K562 (cell line): ENCODE measurements around the gene CACNA1S. TPM values are rescaled to one million over a fixed set of nuclear protein-coding genes. Genes with fewer than 3 reads are reported as not detected.

Experiments
- ATAC-seq: fragments of 200-7000 bp; cut with Tn5 transposase; 3 replicates; pipeline ENCODE4 v1.9.1; 2020; ENCODE audit warnings: moderate library complexity
- BruUV-seq: library from RNA; stranded (reverse); fragments of 400-500 nt; replicated peaks from 2 replicates; lab custom pipeline; 2021; lab: Mats Ljungman, UMichigan
- CTCF ChIA-PET: fragments of 300-600 bp; formaldehyde crosslinking; extraction: SDS; loops from one replicate; lab custom pipeline; 2021; ENCODE audit warnings: low intra/inter-chr PET ratio; lab: Yijun Ruan, JAX
- POLR2A ChIA-PET: fragments of 300-600, 350-650 bp; sonication (Branson Sonifier 250); formaldehyde crosslinking; extraction: SDS; loops from one replicate; lab custom pipeline; 2021; ENCODE audit warnings: antibody characterized with exemption, inconsistent platforms; lab: Yijun Ruan, JAX
- DNase-seq, 4 experiments: peaks; one replicate each; pipeline versions ENCODE4 v3.0.0 to v3.0.0-alpha.2; 2011 to 2018; ENCODE audit warnings: low spot score in 3 of 4, mixed read lengths in 3 of 4; ENCODE audit errors: extremely low read depth in 1 of 4
- FAIRE-seq: peaks from 2 replicates; lab custom pipeline; 2011; peaks lifted over from hg19 to GRCh38; lab: Jason Lieb, UNC
- H2AFZ ChIP-seq: 2 replicates; pipeline ENCODE4 v1.6.0; 2011; ENCODE audit warnings: low read depth, low read length, control low read depth, inconsistent platforms
- H3K27ac ChIP-seq: fragments of 200-600 bp; 3 replicates; pipeline ENCODE4 v1.8.0; 2011; ENCODE audit warnings: low read depth, mild to moderate bottlenecking, control low read depth, inconsistent platforms, low read length, moderate library complexity, mixed read lengths; ENCODE audit errors: extremely low read depth
- H3K27me3 ChIP-seq, 2 experiments: fragments of 300-600 bp in 1 of 2; 2 replicates in 1 of 2; 3 replicates in 1 of 2; pipeline versions ENCODE4 v1.6.0 to v1.8.0; 2011; ENCODE audit warnings: inconsistent platforms in 2 of 2, low read length in 2 of 2, mild to moderate bottlenecking in 1 of 2, mixed read lengths in 1 of 2, moderate library complexity in 1 of 2; ENCODE audit not compliant: control insufficient read depth in 2 of 2, insufficient read depth in 2 of 2
- H3K36me3 ChIP-seq: fragments of 300-600 bp; 3 replicates; pipeline ENCODE4 v1.8.0; 2011; ENCODE audit warnings: mild to moderate bottlenecking, low read length, inconsistent platforms; ENCODE audit not compliant: control insufficient read depth, insufficient read depth
- H3K4me1 ChIP-seq, 2 experiments: fragments of 200-600 bp in 1 of 2; replicated peaks in 1 of 2; 2 replicates in 1 of 2; 3 replicates in 1 of 2; pipeline versions ENCODE4 v1.5.1 to v1.8.0; 2011; ENCODE audit warnings: inconsistent platforms in 2 of 2, low read length in 2 of 2, mild to moderate bottlenecking in 1 of 2, mixed read lengths in 1 of 2, moderate library complexity in 1 of 2; ENCODE audit not compliant: control insufficient read depth in 2 of 2, insufficient read depth in 2 of 2
- H3K4me2 ChIP-seq: 2 replicates; pipeline ENCODE4 v1.6.1; 2011; ENCODE audit warnings: low read length, control low read depth, inconsistent platforms, mixed read lengths; ENCODE audit not compliant: insufficient read depth
- H3K4me3 ChIP-seq: fragments of 200-600 bp; sonication (generic), shearing (Covaris generic); 2 replicates; pipeline ENCODE4 v1.5.1; 2016; ENCODE audit warnings: control low read depth, inconsistent platforms
- H3K79me2 ChIP-seq: fragments of 200-600 bp; 3 replicates; pipeline ENCODE4 v1.8.0; 2011; ENCODE audit warnings: low read length, inconsistent platforms; ENCODE audit not compliant: control insufficient read depth, insufficient read depth
- H3K9ac ChIP-seq, 2 experiments: 2 replicates each; pipeline versions ENCODE4 v1.6.0 to v1.6.1; 2011; ENCODE audit warnings: low read depth in 2 of 2, low read length in 2 of 2, control low read depth in 1 of 2, inconsistent platforms in 1 of 2, mild to moderate bottlenecking in 1 of 2, mixed read lengths in 1 of 2; ENCODE audit not compliant: insufficient read depth in 1 of 2
- H3K9me1 ChIP-seq: one replicate; pipeline ENCODE4 v1.6.0; 2011; ENCODE audit warnings: inconsistent platforms, mild to moderate bottlenecking, low read length, moderate library complexity; ENCODE audit not compliant: control insufficient read depth, insufficient read depth
- H3K9me3 ChIP-seq: replicated peaks from 2 replicates; pipeline ENCODE4 v1.5.1; 2011; ENCODE audit warnings: low read depth, low read length, inconsistent platforms; ENCODE audit not compliant: control insufficient read depth, insufficient read depth
- H4K20me1 ChIP-seq: replicated peaks from 2 replicates; pipeline ENCODE4 v1.6.1; 2011; ENCODE audit warnings: low read length, inconsistent platforms, mixed read lengths; ENCODE audit not compliant: control insufficient read depth, insufficient read depth
- ASH1L ChIP-seq: fragments of 450-650 bp; IDR thresholded peaks from 2 replicates; pipeline ENCODE4 v1.6.1; 2018; ENCODE audit warnings: borderline replicate concordance, mild to moderate bottlenecking, low read depth; ENCODE audit not compliant: partially characterized antibody
- CCAR2 ChIP-seq: fragments of 200-400 bp; formaldehyde crosslinking; IDR thresholded peaks from 2 replicates; pipeline ENCODE4 v1.6.1; 2017; ENCODE audit warnings: mild to moderate bottlenecking, low read depth, low read length
- ELF2 ChIP-seq: fragments of 250-450 bp; sonication (Bioruptor Pico); IDR thresholded peaks from 2 replicates; pipeline ENCODE4 v1.5.0; 2021; ENCODE audit warnings: mild to moderate bottlenecking
- HMG20A ChIP-seq: fragments of 450-650 bp; formaldehyde crosslinking; conservative IDR thresholded peaks from 2 replicates; pipeline ENCODE4 v1.4.0; 2020; ENCODE audit warnings: mild to moderate bottlenecking, mixed read lengths
- KDM2B ChIP-seq: fragments of 250-450 bp; sonication (Bioruptor Pico); IDR thresholded peaks from 2 replicates; pipeline ENCODE4 v1.8.0; 2021; ENCODE audit warnings: mild to moderate bottlenecking, moderate library complexity
- LCOR ChIP-seq: sonication (generic); formaldehyde crosslinking; IDR thresholded peaks from 2 replicates; pipeline ENCODE4 v1.8.0; 2022; ENCODE audit warnings: mild to moderate bottlenecking, missing genetic modification reagents
- MTA2 ChIP-seq: fragments of 450-650 bp; IDR thresholded peaks from 2 replicates; pipeline ENCODE4 v1.6.1; 2016; ENCODE audit warnings: low read depth
- MYC ChIP-seq, 2 experiments: fragments of 250-450 bp in 1 of 2; sonication (Bioruptor Pico) in 1 of 2; IDR thresholded peaks; 2 replicates each; pipeline versions ENCODE4 v1.5.1 to v1.6.1; 2012 to 2021; ENCODE audit warnings: low read depth in 2 of 2, borderline replicate concordance in 1 of 2, improper control_type of control experiment in 1 of 2, low read length in 1 of 2, mild to moderate bottlenecking in 1 of 2, moderate library complexity in 1 of 2
- NEUROD1 ChIP-seq: fragments of 150-350 bp; IDR thresholded peaks from 2 replicates; pipeline ENCODE4 v1.6.1; 2014; ENCODE audit warnings: borderline replicate concordance, low read length, low read depth; ENCODE audit not compliant: partially characterized antibody
- RBM25 ChIP-seq: fragments of 200-400 bp; formaldehyde crosslinking; IDR thresholded peaks from 2 replicates; pipeline ENCODE4 v1.6.1; 2018; ENCODE audit warnings: low read length, low read depth, moderate library complexity; ENCODE audit not compliant: severe bottlenecking
- SMARCA5 ChIP-seq: fragments of 450-650 bp; IDR thresholded peaks from 2 replicates; pipeline ENCODE4 v1.6.1; 2016
- STAT5B ChIP-seq: fragments of 250-450 bp; sonication (Bioruptor Pico); IDR thresholded peaks from 2 replicates; pipeline ENCODE4 v1.8.0; 2021; ENCODE audit warnings: mild to moderate bottlenecking, inconsistent platforms
- U2AF2 ChIP-seq: fragments of 200-400 bp; formaldehyde crosslinking; optimal IDR thresholded peaks from 2 replicates; pipeline ENCODE3; 2017; ENCODE audit warnings: low read depth, mild to moderate bottlenecking, low read length
- ZFP30 ChIP-seq: fragments of 250-450 bp; sonication (Bioruptor Pico); IDR thresholded peaks from 2 replicates; pipeline ENCODE4 v1.8.0; 2022; ENCODE audit warnings: moderate library complexity, mild to moderate bottlenecking, inconsistent platforms, borderline replicate concordance
- ZNF224 ChIP-seq: sonication (generic); formaldehyde crosslinking; IDR thresholded peaks from 2 replicates; pipeline ENCODE4 v1.8.0; 2022; ENCODE audit warnings: mild to moderate bottlenecking, missing genetic modification reagents
- ZNF24 ChIP-seq: fragments of 450-650 bp; IDR thresholded peaks from 2 replicates; pipeline ENCODE4 v1.6.1; 2016
- ZNF263 ChIP-seq: sonication (generic); formaldehyde crosslinking; IDR thresholded peaks from 2 replicates; pipeline ENCODE4 v1.8.0; 2022; ENCODE audit warnings: mild to moderate bottlenecking, missing genetic modification reagents, borderline replicate concordance
- ZNF507 ChIP-seq: conservative IDR thresholded peaks from 2 replicates; pipeline ENCODE4 v1.6.1; 2017; ENCODE audit warnings: missing genetic modification characterization, missing compliant biosample characterization
- ZNF551 ChIP-seq: fragments of 250-450 bp; sonication (Bioruptor Pico); IDR thresholded peaks from 2 replicates; pipeline ENCODE4 v1.5.0; 2021; ENCODE audit warnings: mild to moderate bottlenecking, moderate library complexity
- WGBS: fragments of 100-300 bp; shearing (Covaris generic); methylation state at CpG from one replicate; pipeline ENCODE4 v1.1.6; 2016; ENCODE audit warnings: low coverage, mixed read lengths; ENCODE audit not compliant: insufficient coverage; ENCODE audit errors: missing lambda C conversion rate; 5-methylcytosine and 5-hydroxymethylcytosine counted together
- in situ Hi-C: fragments of 300-500 bp; cut with MboI; formaldehyde crosslinking; loops from 4 replicates; pipeline ENCODE4 v1.15.0; 2018; ENCODE audit warnings: inconsistent platforms, mixed read lengths
- intact Hi-C: fragments of 100-400 bp; cut with micrococcal nuclease; formaldehyde crosslinking; loops from 2 replicates; pipeline ENCODE4 v1.14.2; 2022
- polyA plus RNA-seq, 8 experiments: library from polyadenylated mRNA; depleted of rRNA in 4 of 8; stranded (reverse) in 5 of 8; unstranded in 3 of 8; fragments of >200 nt; fragmentation: Nextera tagmentation in 2 of 8; fragmentation: Illumina TruSeq in 1 of 8; extraction: Ambion mirVana in 2 of 8; extraction: Trizol in 1 of 8; gene quantifications; 2 replicates each; pipeline versions ENCODE4 v1.2.1 to v1.2.3, GENCODE V29; 2011 to 2014; ENCODE audit warnings: inconsistent platforms in 1 of 8, missing spikeins in 1 of 8
- total RNA-seq, 7 experiments: library from RNA; depleted of rRNA in 6 of 7; stranded (reverse); fragments of >200 nt in 6 of 7; fragmentation: Illumina TruSeq in 2 of 7; extraction: Trizol in 2 of 7; gene quantifications; 2 replicates each; pipeline versions ENCODE4 v1.2.1 to v1.2.3, GENCODE V29; 2011 to 2021; ENCODE audit warnings: low replicate concordance in 1 of 7
- TF ChIP-seq, protein P1 (sequence below), 2 experiments: fragments of 450-650 bp; IDR thresholded peaks; 2 replicates each; pipeline ENCODE4 v1.6.1; 2016

Gene CACNA1S
- total and polyA plus RNA-seq, 9 of the 15 experiments (the other 6 are each of a cell fraction or from before 2014, with no cell fraction given), result not detected

DNA sequence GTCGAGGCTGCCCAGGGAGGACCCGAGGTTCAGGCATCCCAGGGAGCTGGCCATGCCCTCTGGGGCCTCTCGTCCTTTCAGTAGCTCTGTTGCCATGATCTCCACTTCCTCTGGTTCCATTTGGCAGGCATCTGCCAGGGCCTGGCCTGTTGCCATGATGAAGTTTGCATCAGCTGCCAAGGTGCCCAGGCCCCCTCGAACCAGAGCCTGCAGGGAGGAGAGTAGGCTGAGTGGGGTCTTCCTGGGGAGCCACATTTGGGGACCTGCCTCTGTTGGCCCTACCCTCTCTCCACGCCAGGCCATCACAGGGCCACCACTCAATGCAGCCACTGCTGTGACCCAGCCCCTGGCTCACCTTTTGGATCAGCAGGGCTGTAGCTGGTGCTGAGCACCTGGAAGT, 72.3 kb downstream of the CACNA1S start:
- no peak for ATAC-seq
- Histone ChIP-seq H3K4me3 (no peak overlapping the region), H3K9ac (peak overlapping the region in 1 of 2 experiments; percentile 17; a peak in 1 of 4 replicates), H3K27ac (no peak overlapping the region), H4K20me1 (0 out of 2 replicates have a peak, but pooled peaks cover 3% of the 10 kb centered on the region), H3K79me2 (no peaks in the 10 kb centered on the region), H3K27me3 (peaks cover 9 to 21% of the 10 kb centered on the region in 2 experiments), H3K4me1 (0 out of 5 replicates have a peak, but pooled peaks cover 0 to 2% of the 10 kb centered on the region in 2 experiments), H3K4me2 (no peak overlapping the region), H3K9me1 (no peaks in the 10 kb centered on the region), H2AFZ (no peak overlapping the region), H3K36me3 (no peaks in the 10 kb centered on the region), H3K9me3 (no peaks in the 10 kb centered on the region)
- FAIRE-seq, result no peak
- DNase-seq, result no peak
- no TSS peak for BruUV-seq
- 2% methylated on average over 5 of the region's 5 CpGs for WGBS
- ChIA-PET POLR2A (interaction anchor here (0.5 to 2.2 kb wide), 3 partner anchors 11 to 67 kb away, joined by 3 to 9 read pairs (median 3); no protein-coding TSS in a partner anchor), CTCF (interaction anchor here (0.6 kb wide), 1 partner anchor 68 kb away, joined by 3 read pairs; no protein-coding TSS in a partner anchor)
- in situ Hi-C loops, result loop anchor here (5.0 kb wide), 1 partner anchor 63 kb away; no protein-coding TSS in a partner anchor
- intact Hi-C loops, result loop anchor here (5.0 to 10.0 kb wide), 3 partner anchors 75 to 475 kb away; partner anchors contain the start of genes CACNA1S and KIF14
- no peak for TF ChIP-seq RBM25
- no peak for TF ChIP-seq ZNF263
- no peak for TF ChIP-seq STAT5B (CRISPR knock-in tag)
- no peak for TF ChIP-seq U2AF2
- no peak for TF ChIP-seq LCOR (CRISPR knock-in tag)
- TF ChIP-seq, protein P1, sequence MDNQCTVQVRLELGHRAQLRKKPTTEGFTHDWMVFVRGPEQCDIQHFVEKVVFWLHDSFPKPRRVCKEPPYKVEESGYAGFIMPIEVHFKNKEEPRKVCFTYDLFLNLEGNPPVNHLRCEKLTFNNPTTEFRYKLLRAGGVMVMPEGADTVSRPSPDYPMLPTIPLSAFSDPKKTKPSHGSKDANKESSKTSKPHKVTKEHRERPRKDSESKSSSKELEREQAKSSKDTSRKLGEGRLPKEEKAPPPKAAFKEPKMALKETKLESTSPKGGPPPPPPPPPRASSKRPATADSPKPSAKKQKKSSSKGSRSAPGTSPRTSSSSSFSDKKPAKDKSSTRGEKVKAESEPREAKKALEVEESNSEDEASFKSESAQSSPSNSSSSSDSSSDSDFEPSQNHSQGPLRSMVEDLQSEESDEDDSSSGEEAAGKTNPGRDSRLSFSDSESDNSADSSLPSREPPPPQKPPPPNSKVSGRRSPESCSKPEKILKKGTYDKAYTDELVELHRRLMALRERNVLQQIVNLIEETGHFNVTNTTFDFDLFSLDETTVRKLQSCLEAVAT (IDR thresholded peaks at IDR 0.05), result no peak
- no peak for TF ChIP-seq ZFP30 (CRISPR knock-in tag)
- no peak for TF ChIP-seq ZNF551 (CRISPR knock-in tag)
- no peak for TF ChIP-seq ZNF507
- TF ChIP-seq NEUROD1, result no peak
- no peak for TF ChIP-seq MYC (IDR thresholded peaks at IDR 0.05; ENCODE audit: low read depth, low read length)
- TF ChIP-seq MYC (CRISPR knock-in tag; IDR thresholded peaks at IDR 0.05; ENCODE audit: borderline replicate concordance, low read depth), result no peak
- TF ChIP-seq ZNF224 (CRISPR knock-in tag), result no peak
- no peak for TF ChIP-seq ZNF24
- no peak for TF ChIP-seq ELF2
- no peak for TF ChIP-seq HMG20A (CRISPR knock-in tag)
- TF ChIP-seq MTA2, result no peak
- no peak for TF ChIP-seq KDM2B (CRISPR knock-in tag)
- TF ChIP-seq SMARCA5, result no peak
- no peak for TF ChIP-seq ASH1L
- no peak for TF ChIP-seq CCAR2
